Smooth muscle cell of the brain vasculature (primary cell): Measurements from ENCODE around the gene CALML5.

ENCODE experiments used
- DNase-seq: peaks from one replicate; pipeline ENCODE4 v3.0.0-alpha.2; 2012; ENCODE audit warnings: low read depth, low spot score

Gene CALML5

DNA sequence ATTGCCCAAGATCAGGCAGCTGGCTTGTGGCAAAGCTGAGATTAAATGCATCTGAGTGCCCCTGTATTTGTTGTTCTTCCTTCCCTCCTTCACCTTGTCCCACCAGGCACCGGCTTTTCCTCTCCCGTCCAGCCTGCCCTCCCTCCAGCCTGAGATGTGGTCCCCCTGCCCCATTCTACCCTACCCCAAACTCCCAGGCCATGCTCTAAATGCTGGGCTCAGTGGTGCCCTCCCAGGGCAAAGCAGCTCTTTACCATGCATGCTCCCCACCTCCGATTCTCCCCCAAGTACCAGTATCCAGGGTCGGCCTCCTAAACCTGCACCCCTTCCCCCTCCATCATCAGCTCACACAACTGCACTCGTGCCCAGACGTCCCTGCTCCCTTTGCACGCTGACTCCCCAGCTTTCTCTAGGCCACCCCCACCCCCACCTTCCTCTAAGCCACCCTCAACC, 36.5 kb downstream of the CALML5 start:
- DNase-seq: no peak

DNA sequence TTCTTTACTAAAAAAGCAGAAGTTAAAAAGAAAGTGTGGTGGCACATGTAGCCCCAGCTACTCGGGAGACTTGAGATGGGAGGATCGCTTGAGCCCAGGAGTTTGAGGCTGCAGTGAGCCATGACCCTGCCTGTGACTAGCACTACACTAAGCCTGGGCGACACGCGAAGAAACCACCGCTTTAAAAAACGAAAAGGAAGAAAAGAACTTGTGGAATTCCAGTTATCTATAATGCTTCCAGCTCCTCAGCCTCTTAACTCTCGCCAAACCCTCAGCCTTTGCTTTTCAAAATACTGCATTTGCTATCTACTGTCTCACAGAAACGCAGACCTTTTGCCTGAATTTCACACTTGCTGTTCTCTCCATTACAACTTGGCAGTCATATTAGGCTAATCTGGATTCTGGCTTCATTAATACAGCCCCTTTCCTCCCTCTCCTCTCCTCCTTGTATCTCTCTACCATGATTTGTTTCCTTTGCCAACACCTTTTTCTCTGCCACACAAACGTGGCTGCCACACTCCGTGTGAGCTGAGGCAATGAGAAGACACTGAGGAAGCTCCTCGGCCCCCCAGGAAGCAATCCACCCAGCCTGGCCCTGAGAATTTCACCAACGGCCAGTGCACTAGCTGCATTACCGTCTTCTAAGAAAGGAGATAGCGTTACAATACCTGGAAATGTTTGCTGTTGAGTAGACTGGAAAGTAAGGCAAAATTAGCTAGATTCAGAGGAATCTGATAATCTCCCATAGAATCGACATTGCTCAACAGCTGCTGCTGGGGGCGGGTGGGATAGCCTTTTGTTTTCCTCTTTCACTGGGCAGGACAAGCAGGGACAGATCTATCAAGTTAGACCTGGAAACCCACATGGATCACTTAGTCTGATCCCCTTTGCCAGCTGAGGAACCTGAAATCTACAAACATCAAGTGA, 37.2 kb downstream of the CALML5 start:
- no peak for DNase-seq

DNA sequence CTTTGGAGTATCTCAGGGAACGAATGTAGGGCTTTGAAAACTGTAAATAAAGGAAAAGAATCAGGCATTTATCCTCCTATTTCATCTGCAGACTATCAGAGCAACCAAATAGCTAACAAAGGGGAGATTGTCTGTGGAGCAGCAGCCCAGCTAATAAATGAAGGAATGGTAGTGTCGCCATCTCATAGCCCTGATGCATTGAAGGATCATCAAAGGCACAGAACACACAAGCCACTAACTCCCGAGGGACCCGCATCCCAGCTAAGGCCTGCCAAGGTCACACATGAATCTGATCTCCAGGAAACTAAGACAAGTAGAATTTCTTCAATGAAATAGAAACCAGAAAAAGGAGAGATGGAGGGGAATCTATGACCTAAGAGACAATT, 38.2 kb downstream of the CALML5 start:
- no peak for DNase-seq

DNA sequence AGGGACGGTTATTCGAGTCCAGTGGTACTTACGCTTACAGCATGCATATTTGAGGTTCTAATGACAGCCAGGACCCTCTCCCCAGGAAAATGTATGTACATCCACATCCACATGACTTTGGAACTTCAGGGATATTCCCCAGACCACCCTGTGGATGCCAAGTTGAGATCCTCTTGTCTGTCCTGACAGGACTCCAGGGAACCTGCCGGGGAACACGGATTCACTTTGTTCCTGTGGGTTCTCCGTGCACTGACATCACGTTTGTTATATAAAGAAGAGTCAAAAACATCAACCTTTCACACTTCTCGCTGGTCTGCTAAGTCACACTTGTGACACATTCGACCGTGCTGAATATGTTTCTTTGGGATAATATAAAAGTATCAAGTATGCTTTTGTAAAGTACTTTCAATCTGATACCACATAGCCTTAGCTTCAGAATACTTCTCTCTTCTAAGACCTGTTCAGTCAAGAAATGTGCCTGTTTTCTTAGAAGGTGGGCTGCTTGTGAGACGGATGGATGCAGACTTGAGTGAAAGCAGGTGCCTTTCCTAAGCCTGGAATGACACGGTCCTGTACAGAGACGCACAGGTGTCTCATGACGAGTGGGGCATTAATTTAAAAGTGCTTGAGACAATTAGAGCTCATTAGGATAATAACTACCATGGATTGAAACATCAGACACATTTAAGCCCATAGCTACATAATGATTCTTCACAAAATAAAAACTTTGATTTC, 38.7 kb downstream of the CALML5 start:
- DNase-seq: no peak

DNA sequence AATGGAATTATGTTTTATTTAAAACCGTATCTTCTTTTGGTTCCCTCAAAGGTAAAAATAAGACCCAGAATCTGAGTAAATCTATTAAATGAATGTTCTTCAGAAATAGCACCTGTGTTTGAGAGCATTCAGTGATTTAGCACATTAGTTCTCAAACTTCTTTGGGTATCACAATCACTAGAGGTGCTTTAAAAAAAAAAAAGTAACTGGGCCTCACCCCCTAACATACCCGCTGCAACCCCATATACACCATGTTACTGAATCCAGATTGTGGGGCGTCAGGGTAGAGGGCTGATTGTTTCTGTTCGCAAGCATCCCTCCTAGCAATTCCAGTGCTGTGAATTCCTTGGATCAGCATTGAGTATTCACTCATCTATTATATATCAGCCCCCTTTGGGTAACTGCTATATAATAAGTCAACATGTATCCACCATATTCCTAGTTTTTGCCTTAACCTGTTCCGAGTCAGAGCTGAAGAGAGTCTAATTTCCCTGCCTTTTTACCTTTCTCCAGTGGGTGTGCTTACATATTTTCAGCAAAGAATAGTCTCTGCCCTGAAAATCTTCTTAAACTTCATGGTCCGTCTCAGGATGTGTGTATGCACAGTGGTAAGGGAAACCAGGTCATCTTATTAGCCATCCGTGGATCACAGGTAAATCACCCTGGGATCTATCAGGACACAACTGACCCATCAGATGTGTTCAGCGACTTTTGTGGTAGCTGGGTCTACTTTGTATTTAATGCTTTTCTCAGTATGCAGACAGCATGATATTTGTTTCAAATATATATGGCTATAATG, 40.2 kb downstream of the CALML5 start:
- no peak for DNase-seq

DNA sequence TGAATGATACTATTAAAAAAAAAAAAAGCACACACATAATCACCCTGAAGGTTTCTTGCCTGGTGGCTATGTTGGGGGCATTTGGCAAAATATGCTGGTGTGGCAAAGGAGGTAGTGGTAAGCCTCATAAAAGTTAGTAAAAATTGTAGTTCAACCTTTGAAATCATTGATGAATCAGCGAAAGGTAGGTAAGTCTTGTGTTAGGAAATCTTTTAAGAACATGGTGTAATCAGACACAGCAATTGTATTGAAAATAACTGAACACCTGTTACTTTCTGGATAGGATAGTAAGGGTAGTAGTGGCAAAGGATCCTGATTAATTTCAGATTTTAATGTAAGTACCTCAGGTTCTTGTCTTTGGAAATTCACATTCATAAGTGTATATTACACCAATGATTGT, 40.9 kb downstream of the CALML5 start:
- no peak for DNase-seq

DNA sequence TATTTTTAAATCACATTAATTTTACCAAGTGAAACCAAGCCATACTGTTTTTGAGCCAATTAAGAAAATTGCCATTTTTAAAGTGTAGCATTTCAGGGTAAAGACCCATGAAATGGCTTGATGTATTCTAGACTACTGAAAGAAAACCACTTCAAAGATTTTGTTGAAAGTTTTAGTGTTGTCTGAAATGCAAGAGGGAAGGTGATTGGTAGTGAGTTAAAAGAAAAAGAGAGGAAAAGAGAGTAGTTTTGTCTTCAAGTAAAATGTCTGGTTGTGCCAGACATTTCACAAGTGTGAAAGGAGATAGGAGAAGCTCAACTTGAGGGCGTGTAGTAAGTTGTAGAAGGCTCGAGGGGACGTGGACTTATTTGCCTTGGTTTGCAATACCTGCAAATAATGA, 41.6 kb downstream of the CALML5 start:
- no peak for DNase-seq

DNA sequence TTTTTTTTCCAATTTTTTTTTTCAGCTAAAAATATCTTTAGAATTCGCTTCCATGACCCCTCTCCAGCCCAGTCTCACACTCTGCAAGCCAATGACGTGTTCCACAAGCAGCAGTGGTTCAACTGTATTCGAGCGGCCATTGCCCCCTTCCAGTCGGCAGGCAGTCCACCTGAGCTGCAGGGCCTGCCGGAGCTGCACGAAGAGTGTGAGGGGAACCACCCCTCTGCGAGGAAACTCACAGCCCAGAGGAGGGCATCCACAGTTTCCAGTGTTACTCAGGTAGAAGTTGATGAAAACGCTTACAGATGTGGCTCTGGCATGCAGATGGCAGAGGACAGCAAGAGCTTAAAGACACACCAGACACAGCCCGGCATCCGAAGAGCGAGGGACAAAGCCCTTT, 42.8 kb downstream of the CALML5 start:
- DNase-seq: no peak

DNA sequence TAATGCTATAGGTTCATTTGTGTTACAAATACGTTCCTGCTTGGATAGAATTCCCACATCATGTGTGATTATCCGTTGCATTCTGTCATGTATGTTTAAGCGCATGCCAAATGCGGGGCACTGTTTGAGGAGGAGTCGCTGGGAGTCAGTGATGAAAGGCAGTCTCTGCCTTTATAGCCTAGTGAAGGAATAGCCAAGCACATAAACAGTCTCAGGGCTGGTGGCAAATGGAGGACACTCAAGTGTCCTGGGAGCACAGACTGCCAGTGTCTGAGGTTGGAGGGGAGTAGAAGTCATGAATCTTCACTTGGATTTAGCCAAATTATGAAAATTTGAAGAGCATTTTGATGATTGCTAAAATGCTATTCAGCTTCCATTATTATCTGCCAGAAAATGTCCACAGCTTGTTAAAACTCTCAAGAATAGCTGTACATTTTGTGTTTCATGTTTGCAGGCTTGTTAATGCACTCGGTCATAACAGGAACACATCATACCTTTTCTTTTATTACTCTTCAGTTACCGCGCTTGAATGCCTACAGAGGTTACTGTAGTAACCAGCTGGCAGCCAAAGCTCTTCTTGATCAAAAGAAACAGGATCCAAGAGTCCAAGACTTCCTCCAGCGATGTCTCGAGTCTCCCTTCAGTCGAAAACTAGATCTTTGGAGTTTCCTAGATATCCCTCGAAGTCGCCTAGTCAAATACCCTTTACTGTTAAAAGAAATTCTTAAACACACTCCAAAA, 45.5 kb downstream of the CALML5 start:
- DNase-seq: no peak

DNA sequence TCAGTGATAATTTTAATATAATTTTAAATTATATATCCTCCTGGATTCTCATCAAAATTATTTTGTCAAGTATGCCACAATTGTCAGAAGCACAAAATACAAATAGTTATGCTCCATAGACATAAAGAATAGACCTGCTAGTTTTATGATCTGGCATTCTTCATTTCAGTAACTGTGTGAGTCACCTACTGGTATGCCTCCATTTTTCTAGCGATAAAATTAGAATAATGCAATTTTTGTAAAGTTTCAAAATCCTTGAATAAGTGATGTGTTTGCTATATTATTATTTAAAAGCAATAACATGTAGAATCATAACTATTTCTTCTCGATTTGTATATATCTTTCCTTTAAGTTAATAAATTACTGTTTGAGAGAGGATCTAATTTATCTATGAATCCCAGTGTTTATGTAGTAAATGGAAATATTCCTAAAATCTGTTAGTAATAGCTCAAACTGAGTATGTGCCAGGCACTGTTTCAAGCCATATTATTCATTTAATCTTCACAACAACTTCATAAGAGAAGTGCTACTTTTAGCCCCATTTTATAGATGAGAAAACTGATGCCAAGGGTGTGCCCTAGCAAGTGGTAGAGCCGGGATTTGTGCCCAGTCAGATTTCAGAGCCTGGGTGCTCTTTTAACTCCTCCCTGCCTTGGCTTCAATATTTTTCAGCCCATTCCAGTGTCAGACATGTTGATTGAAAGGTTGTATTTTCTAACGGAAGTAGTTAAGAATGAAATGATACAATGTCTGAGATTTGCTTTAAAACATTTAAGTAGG, 48.6 kb downstream of the CALML5 start:
- DNase-seq: no peak

DNA sequence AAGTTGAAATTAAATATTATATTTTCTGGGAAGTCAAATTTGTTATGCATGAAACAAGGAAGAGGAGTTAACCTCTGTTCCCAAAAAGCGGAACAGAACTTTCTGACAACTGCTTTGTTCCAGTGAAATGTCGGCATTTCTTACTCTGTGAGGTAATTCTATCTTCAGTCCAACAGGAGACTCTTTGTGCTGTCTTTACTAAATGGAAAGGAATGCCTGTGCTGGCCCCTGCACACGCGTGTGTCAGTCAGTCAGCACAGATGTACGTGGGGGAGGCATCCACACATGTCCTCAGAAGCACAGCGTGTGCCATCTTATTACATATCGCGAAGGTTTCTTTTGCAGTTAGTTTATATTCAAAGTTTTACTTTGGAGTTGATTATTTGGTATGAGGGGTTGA, 49.5 kb downstream of the CALML5 start:
- no peak for DNase-seq

DNA sequence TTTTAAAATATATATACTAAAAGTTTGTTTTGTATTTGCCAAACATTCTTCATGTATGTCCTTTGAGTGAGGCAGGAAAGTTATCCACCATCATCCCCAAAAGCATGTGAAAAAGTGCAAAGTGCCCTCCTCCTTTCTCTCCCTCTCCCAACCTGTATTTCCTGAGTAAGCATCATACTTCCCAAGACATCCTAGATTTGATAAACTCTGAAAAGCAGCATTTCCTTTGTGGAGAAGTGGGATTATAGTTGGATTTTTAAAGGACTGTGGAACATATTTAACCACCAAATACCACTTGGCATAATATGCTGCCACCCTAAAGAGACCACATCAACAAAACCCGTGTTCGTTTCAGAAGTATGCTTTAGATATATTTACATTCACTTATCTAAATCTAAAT, 50.1 kb downstream of the CALML5 start:
- no peak for DNase-seq
